GM12874 (cell line): ENCODE results near the gene CYLD.

Experiments
- TF ChIP-seq, protein P1 (sequence below): IDR thresholded peaks from 2 replicates; pipeline ENCODE4 v1.5.1; 2011; ENCODE audit warnings: low read depth, mild to moderate bottlenecking, control low read depth, low read length, moderate library complexity; ENCODE audit not compliant: insufficient read depth

The CYLD gene

DNA sequence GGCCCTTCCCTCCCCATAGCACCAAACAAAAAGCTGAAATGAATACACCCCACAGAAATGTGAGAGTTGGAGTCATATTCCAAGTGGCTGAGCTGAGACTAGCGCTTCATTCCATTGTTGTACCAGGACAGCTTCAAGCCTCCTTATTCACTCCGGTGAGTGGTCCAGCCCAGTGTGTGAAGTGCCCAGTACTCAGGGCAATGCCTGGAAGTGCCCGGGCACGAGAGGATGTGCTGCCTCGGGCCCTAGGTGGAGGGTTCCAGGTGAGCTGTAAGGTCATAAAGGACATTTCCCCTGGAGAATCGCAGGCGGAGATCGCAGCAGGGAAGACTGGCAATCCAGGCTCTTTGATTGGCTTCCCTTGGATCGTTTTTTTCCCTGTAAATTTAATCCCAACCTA is 5.4 kb upstream of the CYLD start:
- TF ChIP-seq, protein P1, sequence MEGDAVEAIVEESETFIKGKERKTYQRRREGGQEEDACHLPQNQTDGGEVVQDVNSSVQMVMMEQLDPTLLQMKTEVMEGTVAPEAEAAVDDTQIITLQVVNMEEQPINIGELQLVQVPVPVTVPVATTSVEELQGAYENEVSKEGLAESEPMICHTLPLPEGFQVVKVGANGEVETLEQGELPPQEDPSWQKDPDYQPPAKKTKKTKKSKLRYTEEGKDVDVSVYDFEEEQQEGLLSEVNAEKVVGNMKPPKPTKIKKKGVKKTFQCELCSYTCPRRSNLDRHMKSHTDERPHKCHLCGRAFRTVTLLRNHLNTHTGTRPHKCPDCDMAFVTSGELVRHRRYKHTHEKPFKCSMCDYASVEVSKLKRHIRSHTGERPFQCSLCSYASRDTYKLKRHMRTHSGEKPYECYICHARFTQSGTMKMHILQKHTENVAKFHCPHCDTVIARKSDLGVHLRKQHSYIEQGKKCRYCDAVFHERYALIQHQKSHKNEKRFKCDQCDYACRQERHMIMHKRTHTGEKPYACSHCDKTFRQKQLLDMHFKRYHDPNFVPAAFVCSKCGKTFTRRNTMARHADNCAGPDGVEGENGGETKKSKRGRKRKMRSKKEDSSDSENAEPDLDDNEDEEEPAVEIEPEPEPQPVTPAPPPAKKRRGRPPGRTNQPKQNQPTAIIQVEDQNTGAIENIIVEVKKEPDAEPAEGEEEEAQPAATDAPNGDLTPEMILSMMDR, result no peak

DNA sequence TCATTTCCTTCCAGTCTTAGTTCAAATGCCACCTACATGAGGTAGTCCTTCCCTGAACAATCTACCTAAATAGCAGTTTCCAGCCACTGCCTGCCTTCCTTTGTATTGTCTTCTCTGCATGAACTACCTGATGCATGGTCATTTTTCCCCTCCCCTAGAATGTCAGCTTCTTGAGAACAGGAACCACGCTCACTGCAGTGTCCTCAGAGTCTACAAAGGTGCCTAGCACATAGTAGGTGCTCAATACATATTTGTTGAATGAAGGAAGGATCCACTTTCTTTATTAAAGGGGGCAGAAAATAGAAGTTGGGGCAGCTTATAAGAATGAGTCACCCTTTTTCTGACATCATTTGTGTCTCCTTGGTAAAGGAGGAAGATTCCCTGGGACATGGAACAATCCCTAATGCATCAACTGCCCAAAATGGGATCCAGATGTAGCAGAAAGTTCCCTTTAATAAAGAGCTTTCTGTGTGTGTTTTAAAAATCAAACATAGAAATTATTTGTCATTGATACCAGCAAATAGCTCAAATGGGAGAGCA is 4.4 kb upstream of the CYLD start:
- TF ChIP-seq, protein P1, result no peak

DNA sequence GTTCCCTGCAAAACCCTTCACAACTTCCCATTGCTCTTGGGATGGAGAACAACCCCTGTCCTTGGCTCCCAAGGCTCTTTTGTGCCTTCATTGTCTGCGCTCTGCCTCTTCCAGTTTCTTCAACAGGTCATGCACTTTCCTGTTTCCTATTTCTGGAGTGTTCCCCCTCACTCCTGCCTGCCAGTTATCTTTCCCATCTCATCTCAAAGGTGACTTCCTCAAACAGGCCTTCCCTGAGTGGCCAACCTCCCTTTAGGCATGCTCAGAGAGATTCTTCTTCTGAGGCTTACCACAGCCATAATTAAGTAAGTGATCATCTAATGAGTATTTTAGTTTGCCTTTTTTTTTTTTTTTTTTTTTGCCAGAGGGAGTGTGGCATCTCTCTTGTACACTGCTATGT is 2.9 kb upstream of the CYLD start:
- TF ChIP-seq, protein P1, result no peak

DNA sequence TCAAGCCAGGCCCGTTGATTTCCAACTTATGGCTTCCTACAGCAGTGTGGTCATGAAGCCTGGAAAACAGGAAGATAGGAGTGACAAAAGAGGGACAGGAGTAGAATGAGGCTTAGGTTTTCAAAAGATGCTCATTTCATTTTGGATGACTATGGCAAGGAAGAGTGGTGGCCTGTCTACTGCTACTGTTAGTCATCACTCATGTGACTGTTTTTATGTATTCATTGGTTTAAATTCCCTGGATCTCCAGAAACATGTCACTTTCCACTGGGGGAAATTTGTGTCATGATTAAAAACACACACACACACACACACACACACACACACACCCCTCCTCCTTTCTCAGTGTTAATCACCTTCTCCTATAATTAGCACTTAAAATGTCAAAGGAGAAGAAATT is 1.1 kb upstream of the CYLD start:
- TF ChIP-seq, protein P1, result no peak

DNA sequence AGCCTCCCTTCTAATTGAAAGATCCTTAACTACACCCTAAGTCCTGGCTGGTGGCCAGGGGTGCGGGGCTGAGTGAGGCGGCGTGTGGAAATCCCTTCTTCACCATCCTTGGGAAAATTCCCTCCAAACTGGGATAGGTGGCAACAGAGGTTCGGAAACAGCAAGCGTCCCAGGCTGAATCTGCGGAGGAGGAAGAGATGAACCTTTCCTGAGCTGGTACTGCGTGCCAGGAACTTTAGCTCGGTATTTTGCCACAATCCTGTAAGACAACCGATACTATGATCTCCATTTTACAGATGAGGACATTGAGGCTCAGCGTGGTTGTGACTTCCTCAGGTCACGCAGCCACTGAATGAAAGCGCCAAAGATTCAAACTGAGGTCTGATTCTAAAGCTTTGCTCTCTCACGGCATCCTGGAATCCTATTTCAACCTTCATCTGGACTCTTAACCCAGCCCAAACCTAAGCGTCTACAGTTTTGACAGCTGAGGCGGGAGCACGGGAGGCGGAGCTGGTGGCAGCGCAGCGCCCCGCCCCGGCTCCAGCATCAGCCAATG is 583 bp upstream of the CYLD start:
- TF ChIP-seq, protein P1, result no peak

DNA sequence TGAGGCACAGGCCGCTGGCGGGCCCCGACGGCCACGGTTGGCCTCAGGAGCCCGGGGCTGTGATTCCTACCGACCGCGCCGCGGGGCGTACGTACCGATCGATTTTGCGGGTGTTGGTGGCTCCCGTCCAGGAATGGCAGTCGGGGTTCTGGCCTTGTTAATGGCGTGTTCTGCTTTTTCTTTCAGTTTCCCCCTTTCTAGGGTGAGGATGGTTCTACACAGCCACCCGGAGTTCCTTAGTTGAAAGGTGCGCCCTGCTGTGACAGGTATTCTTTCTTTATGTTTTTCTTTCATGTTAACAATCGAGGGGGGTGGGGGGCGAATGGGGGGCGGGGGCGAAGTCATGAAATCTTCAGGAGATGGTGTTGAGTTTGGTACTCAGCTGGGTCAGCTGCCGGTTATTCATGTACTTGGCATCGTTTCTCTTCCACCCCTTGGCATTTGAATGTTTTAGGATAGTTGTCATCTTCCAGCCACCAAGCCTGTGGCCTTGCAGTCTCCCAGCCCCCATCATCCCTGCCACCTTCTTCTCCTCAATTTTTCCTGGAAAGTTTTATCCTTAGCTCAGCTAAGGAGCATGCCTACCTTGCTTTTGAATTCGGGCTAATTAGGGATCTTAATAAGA is 802 bp downstream of the CYLD start:
- TF ChIP-seq, protein P1, result no peak

DNA sequence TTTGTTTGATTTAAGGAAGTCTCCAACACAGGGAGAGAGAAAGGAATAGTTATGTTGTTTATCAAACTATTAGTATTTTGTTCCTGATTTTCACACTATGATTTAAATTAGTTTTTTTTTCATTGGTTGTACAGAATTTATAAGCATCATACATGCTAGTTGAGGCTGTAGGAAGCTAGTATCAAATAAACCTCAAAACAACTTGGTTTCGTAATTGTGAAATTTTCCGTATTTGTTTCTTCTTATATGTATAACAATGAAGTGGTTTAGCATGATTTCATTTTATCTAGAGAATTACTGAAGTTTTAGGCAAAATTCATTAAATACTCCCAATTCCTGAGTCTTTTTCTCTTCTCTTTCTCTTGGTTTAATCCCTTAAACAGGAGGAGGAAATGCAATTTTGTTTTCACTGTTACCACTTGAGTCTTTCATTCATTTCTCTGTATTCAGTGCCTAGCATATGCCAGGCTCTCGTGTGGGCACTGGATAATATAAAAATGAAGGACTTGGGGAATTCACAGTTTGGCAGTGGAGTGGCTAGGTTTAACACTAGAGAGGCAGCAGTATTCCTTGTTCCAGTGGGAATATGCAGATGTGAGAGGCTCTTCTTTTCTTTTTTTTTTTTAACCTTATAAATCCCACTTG is 1.8 kb downstream of the CYLD start:
- TF ChIP-seq, protein P1, result no peak
